H9 (cell line): Measurements from ENCODE around the gene RPA1. TPM values are rescaled to one million over a fixed set of nuclear protein-coding genes. Genes with fewer than 3 reads are reported as not detected.

Experiments used
- DNase-seq: peaks from one replicate; pipeline ENCODE4 v3.0.0-alpha.2; 2017
- H2AFZ ChIP-seq: one replicate; pipeline ENCODE4 v1.6.1; 2013; ENCODE audit warnings: mild to moderate bottlenecking, low read length, control low read depth, moderate library complexity
- H2AK5ac ChIP-seq: 2 replicates; pipeline ENCODE4 v1.6.1; 2013; ENCODE audit warnings: low read length, control low read depth, mixed read lengths; ENCODE audit not compliant: insufficient read length
- H2BK120ac ChIP-seq: one replicate; pipeline ENCODE4 v1.6.1; 2013; ENCODE audit warnings: low read depth, mild to moderate bottlenecking, low read length, control low read depth, inconsistent platforms; ENCODE audit not compliant: poor library complexity, severe bottlenecking
- H2BK12ac ChIP-seq: 2 replicates; pipeline ENCODE4 v1.6.1; 2013; ENCODE audit warnings: low read length, control low read depth, mixed read lengths, low read depth; ENCODE audit not compliant: insufficient read length
- H2BK15ac ChIP-seq: 2 replicates; pipeline ENCODE4 v1.6.1; 2013; ENCODE audit warnings: low read depth, low read length, control low read depth
- H2BK20ac ChIP-seq: one replicate; pipeline ENCODE4 v1.6.1; 2013; ENCODE audit warnings: low read depth, mild to moderate bottlenecking, low read length, control low read depth, inconsistent platforms; ENCODE audit not compliant: poor library complexity, severe bottlenecking
- H2BK5ac ChIP-seq: 2 replicates; pipeline ENCODE4 v1.6.1; 2013; ENCODE audit warnings: low read length, control low read depth, mixed read lengths; ENCODE audit not compliant: insufficient read length
- H3K14ac ChIP-seq: 2 replicates; pipeline ENCODE4 v1.6.1; 2013; ENCODE audit warnings: low read length, control low read depth; ENCODE audit not compliant: insufficient read depth
- H3K18ac ChIP-seq: 2 replicates; pipeline ENCODE4 v1.6.1; 2013; ENCODE audit warnings: low read depth, mild to moderate bottlenecking, mixed read lengths, low read length, control low read depth; ENCODE audit not compliant: insufficient read length
- H3K23ac ChIP-seq: 2 replicates; pipeline ENCODE4 v1.6.1; 2013; ENCODE audit warnings: low read length, control low read depth, mixed read lengths, low read depth; ENCODE audit not compliant: insufficient read length
- H3K23me2 ChIP-seq: 2 replicates; pipeline ENCODE4 v1.6.1; 2013; ENCODE audit warnings: low read depth, mild to moderate bottlenecking, mixed read lengths, low read length, control low read depth; ENCODE audit not compliant: insufficient read length, poor library complexity, severe bottlenecking
- H3K27ac ChIP-seq: 2 replicates; pipeline ENCODE4 v1.5.1; 2013; ENCODE audit warnings: low read length, control low read depth, mixed read lengths, low read depth; ENCODE audit not compliant: insufficient read length
- H3K27me3 ChIP-seq: 2 replicates; pipeline ENCODE4 v1.6.1; 2013; ENCODE audit warnings: low read length, control low read depth, inconsistent platforms; ENCODE audit not compliant: insufficient read depth
- H3K4ac ChIP-seq: 2 replicates; pipeline ENCODE4 v1.6.1; 2013; ENCODE audit warnings: low read depth, mild to moderate bottlenecking, control low read depth, inconsistent platforms, low read length, moderate library complexity
- H3K4me1 ChIP-seq: 2 replicates; pipeline ENCODE4 v1.6.1; 2013; ENCODE audit warnings: low read length, control low read depth, inconsistent platforms; ENCODE audit not compliant: insufficient read depth
- H3K4me2 ChIP-seq: 2 replicates; pipeline ENCODE4 v1.6.1; 2013; ENCODE audit warnings: low read length, control low read depth, mixed read lengths; ENCODE audit not compliant: insufficient read length, insufficient read depth
- H3K56ac ChIP-seq: 2 replicates; pipeline ENCODE4 v1.6.1; 2013; ENCODE audit warnings: low read depth, mild to moderate bottlenecking, mixed read lengths, low read length, control low read depth; ENCODE audit not compliant: insufficient read length
- H3K79me1 ChIP-seq: 2 replicates; pipeline ENCODE4 v1.6.1; 2013; ENCODE audit warnings: low read depth, mild to moderate bottlenecking, moderate library complexity, low read length, control low read depth, inconsistent platforms; ENCODE audit not compliant: insufficient read depth, poor library complexity, severe bottlenecking
- H3K79me2 ChIP-seq: 2 replicates; pipeline ENCODE4 v1.6.1; 2013; ENCODE audit warnings: low read length, control low read depth, inconsistent platforms; ENCODE audit not compliant: insufficient read depth
- H3K9ac ChIP-seq: 2 replicates; pipeline ENCODE4 v1.6.1; 2013; ENCODE audit warnings: low read length, control low read depth, mixed read lengths; ENCODE audit not compliant: insufficient read length; ENCODE audit errors: extremely low read depth
- H3K9me3 ChIP-seq: one replicate; pipeline ENCODE4 v1.6.1; 2013; ENCODE audit warnings: low read depth, low read length, inconsistent platforms; ENCODE audit not compliant: control insufficient read depth
- H3T11ph ChIP-seq: one replicate; pipeline ENCODE4 v1.6.1; 2013; ENCODE audit warnings: mild to moderate bottlenecking, low read length, control low read depth, inconsistent platforms
- H4K20me1 ChIP-seq: one replicate; pipeline ENCODE4 v1.6.1; 2013; ENCODE audit not compliant: control insufficient read depth, insufficient read length, insufficient read depth
- H4K5ac ChIP-seq: 2 replicates; pipeline ENCODE4 v1.6.1; 2013; ENCODE audit warnings: low read depth, mild to moderate bottlenecking, mixed read lengths, low read length, control low read depth; ENCODE audit not compliant: insufficient read length
- H4K8ac ChIP-seq: replicated peaks from 2 replicates; pipeline ENCODE4 v1.6.1; 2013; ENCODE audit warnings: low read length, control low read depth, mixed read lengths, low read depth; ENCODE audit not compliant: insufficient read length
- H4K91ac ChIP-seq: 2 replicates; pipeline ENCODE4 v1.6.1; 2013; ENCODE audit warnings: low read depth, mild to moderate bottlenecking, moderate library complexity, mixed read lengths, low read length, control low read depth; ENCODE audit not compliant: insufficient read length
- H3K27ac Mint-ChIP-seq, 3 experiments: 2 replicates in 2 of 3; 3 replicates in 1 of 3; pipeline ENCODE4 v1.8.0; 2020 to 2021; ENCODE audit warnings: mixed read lengths in 3 of 3, mild to moderate bottlenecking in 1 of 3, moderate library complexity in 1 of 3
- H3K27me3 Mint-ChIP-seq: 2 replicates; pipeline ENCODE4 v1.8.0; 2021; ENCODE audit warnings: low read depth, mild to moderate bottlenecking, moderate library complexity, mixed read lengths
- H3K36me3 Mint-ChIP-seq, 3 experiments: 2 replicates in 2 of 3; 3 replicates in 1 of 3; pipeline ENCODE4 v1.8.0; 2020 to 2021; ENCODE audit warnings: low read depth in 3 of 3, mixed read lengths in 3 of 3; ENCODE audit not compliant: insufficient read depth in 1 of 3
- H3K4me1 Mint-ChIP-seq, 2 experiments: 2 replicates each; pipeline ENCODE4 v1.8.0; 2020; ENCODE audit warnings: mixed read lengths in 2 of 2
- H3K4me3 Mint-ChIP-seq, 2 experiments: 2 replicates in 1 of 2; 3 replicates in 1 of 2; pipeline ENCODE4 v1.8.0; 2020 to 2021; ENCODE audit warnings: mild to moderate bottlenecking in 2 of 2, mixed read lengths in 2 of 2, moderate library complexity in 1 of 2
- H3K9me3 Mint-ChIP-seq, 2 experiments: 2 replicates in 1 of 2; 3 replicates in 1 of 2; pipeline ENCODE4 v1.8.0; 2020; ENCODE audit warnings: mild to moderate bottlenecking in 2 of 2, mixed read lengths in 2 of 2, moderate library complexity in 1 of 2
- WGBS: extraction: QIAGEN DNeasy Blood & Tissue Kit; methylation state at CpG from one replicate; pipeline ENCODE4 v1.1.7; 2013; ENCODE audit warnings: missing lambda C conversion rate, low lambda C conversion rate, mixed read lengths; ENCODE audit not compliant: insufficient read length; ENCODE audit errors: extremely low coverage; 5-methylcytosine and 5-hydroxymethylcytosine counted together
- total RNA-seq: library from RNA; stranded (reverse); gene quantifications from 2 replicates; pipeline ENCODE4 v1.2.1, GENCODE V29; 2021
- TF ChIP-seq, protein P1 (sequence below): fragments of 200-600 bp; sonication (generic); conservative IDR thresholded peaks from 3 replicates; pipeline ENCODE4 v1.8.0; 2021; ENCODE audit warnings: antibody characterized with exemption, mild to moderate bottlenecking

RPA1 gene
- total RNA-seq, 1 experiment from 2014 or later: 215 TPM

DNA sequence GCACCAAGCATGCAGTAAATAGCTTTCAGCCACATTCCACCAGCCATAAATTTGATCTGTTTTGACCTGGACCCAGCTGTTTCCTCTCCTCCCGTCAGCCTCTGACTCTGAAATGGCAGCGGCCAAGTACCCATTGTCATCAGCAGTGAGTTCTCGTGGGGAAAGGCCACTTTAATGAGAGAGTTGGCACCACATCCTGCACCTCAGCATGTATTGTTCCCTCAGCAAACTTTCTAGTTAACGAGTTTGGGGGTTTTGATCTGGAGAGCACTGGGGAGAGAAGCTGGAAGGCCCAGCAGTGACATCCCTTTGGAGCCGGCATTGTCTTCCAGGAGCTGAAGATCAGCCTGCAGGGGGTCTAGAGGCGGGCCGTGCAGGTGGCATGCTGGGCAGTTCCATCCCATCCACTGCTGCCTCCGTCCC lies 84.9 kb downstream of the RPA1 start:
- H3K14ac ChIP-seq: no peak overlapping the region
- H3K4ac ChIP-seq: no peak overlapping the region
- no peak overlapping the region for H2AFZ ChIP-seq
- no peak overlapping the region for H2BK120ac ChIP-seq
- no peak overlapping the region for H4K8ac ChIP-seq
- peak; percentile 66 for DNase-seq
- H3K9me3 ChIP-seq: no peaks in the 10 kb centered on the region
- H3K23ac ChIP-seq: no peak overlapping the region
- H2AK5ac ChIP-seq: no peak overlapping the region
- H3K23me2 ChIP-seq: no peaks in the 10 kb centered on the region
- H2BK12ac ChIP-seq: no peak overlapping the region
- H3T11ph ChIP-seq: no peak overlapping the region
- H3K18ac ChIP-seq: no peak overlapping the region
- no peak overlapping the region for H3K9ac ChIP-seq
- WGBS: no CpG with 5 or more reads among the region's 8 CpGs
- Mint-ChIP-seq H3K4me1 (peaks cover 4 to 30% of the 10 kb centered on the region in 2 experiments; a peak in 3 of 4 replicates), H3K27ac (no peak overlapping the region), H3K36me3 (no peaks in the 10 kb centered on the region), H3K27me3 (peaks cover 90% of the 10 kb centered on the region), H3K9me3 (peaks cover 0 to 5% of the 10 kb centered on the region in 2 experiments; a peak in 1 of 5 replicates), H3K4me3 (no peak overlapping the region)
- H3K27me3 ChIP-seq: peaks cover 25% of the 10 kb centered on the region
- no peak overlapping the region for H2BK5ac ChIP-seq
- H3K4me2 ChIP-seq: no peak overlapping the region
- no peak overlapping the region for H2BK20ac ChIP-seq
- H3K27ac ChIP-seq: no peak overlapping the region
- no peak overlapping the region for H2BK15ac ChIP-seq
- no peak overlapping the region for H3K56ac ChIP-seq
- no peaks in the 10 kb centered on the region for H3K4me1 ChIP-seq
- H4K91ac ChIP-seq: no peak overlapping the region
- no peak overlapping the region for H4K5ac ChIP-seq
- no peaks in the 10 kb centered on the region for H3K79me2 ChIP-seq
- TF ChIP-seq, protein P1, sequence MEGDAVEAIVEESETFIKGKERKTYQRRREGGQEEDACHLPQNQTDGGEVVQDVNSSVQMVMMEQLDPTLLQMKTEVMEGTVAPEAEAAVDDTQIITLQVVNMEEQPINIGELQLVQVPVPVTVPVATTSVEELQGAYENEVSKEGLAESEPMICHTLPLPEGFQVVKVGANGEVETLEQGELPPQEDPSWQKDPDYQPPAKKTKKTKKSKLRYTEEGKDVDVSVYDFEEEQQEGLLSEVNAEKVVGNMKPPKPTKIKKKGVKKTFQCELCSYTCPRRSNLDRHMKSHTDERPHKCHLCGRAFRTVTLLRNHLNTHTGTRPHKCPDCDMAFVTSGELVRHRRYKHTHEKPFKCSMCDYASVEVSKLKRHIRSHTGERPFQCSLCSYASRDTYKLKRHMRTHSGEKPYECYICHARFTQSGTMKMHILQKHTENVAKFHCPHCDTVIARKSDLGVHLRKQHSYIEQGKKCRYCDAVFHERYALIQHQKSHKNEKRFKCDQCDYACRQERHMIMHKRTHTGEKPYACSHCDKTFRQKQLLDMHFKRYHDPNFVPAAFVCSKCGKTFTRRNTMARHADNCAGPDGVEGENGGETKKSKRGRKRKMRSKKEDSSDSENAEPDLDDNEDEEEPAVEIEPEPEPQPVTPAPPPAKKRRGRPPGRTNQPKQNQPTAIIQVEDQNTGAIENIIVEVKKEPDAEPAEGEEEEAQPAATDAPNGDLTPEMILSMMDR: no peak; the same call in 2 of the 3 replicates
- no peaks in the 10 kb centered on the region for H3K79me1 ChIP-seq
- H4K20me1 ChIP-seq: no peaks in the 10 kb centered on the region
